MV-4-11 (cell line): Measurements from ENCODE around the gene APOA5.
"Not testable (repeated sequence)": the region's sequence is repeated elsewhere in the genome, so short reads cannot be mapped to it uniquely, and the experiment has no call there.

Source experiments
- DNase-seq: peaks from one replicate; lab custom pipeline; 2025; lab: John Stamatoyannopoulos, UW

Gene APOA5

DNA sequence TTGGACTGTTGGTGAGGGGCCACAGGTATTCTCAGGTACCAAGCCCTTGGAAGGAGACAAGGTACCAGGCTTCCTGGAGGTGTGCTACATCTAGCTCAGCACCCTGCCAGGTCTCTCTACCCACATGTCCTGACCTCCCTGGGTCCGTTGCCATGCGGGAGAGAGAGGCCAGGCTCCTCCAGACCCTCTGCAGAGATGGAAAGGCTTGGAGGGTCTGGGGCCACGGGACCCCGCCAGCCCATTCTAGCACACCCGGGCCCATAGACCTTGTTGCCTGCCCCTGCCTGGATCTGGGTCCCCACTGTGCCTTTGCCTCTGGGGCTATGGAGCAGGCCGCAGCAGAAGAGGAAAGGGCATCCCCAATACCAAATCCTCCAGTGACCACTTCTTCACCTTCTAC is 35.8 kb upstream of the APOA5 start:
- DNase-seq, result no peak

DNA sequence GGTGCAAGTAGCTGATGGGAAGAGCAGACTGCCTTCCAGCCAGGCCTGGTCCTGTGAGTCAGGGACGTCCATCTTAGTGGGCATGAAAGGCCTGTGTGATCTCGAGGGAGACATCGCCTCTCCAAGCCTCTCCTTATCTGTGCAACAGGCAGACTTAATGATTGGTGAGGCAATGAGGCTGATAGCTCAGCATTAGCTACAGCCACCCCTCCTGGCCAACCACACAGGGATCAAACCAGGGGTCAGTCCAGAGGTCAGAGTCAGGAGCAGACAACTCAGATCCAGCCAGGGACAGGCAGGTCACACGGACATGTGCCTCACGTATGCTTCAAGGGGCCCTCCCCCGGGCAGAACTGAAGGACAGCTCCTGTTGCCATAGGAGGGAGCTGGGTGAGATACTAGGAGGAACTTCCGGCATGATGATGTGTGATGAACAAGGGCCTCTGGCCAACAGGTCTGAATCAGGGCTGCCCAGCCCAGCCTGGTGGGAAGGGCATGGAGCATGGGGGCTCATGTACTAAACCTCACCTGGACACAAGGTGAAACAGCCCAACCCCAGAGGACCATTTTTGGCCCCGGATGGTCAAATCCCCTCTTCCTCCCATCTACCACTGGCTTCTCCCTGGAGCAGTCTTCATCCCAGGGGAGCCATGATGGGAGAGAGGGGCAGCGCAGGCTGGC is 35.2 kb upstream of the APOA5 start:
- DNase-seq, result no peak

DNA sequence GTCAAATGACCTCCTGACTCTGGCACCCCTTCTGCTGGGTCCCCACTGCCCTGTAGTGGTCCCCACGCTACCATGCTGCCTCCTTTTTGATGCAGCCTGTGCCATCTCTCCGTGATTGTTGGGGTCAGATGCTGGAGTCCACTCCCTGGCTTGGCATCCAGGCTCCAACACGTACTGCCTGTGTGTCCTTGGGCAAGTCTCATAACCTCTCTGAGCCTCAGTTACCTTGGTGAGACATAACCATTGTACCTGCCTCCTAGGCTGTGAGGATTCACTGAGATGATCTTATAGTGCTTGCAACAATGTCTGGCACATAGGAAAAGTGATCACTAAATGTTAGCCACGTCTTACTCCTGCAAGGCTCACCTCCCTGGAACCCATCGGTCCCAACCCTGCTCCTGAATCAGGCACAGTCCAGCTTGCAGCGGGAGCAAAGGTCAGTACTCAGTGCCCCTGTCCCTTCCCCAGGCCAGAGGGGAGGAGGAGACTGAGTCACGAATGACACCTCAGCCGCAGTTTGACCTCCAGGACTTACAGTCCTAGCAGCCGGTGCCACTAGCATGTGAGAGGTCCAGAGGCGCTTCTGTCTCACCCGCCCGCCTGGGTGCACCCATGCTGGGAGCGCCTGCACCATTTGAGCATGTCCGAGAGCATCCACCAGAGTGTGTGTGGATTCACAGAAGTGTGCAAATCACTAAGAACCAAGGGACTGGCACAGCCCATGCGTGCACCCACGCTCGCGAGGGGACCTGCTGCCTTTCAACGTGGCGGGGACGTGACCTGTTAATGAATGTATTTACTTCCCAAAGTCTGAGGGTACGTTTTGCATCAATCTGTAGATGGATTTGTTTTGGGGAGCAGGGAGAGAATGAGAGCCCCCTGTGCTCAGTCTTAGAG is 34.4 kb upstream of the APOA5 start:
- no peak for DNase-seq

DNA sequence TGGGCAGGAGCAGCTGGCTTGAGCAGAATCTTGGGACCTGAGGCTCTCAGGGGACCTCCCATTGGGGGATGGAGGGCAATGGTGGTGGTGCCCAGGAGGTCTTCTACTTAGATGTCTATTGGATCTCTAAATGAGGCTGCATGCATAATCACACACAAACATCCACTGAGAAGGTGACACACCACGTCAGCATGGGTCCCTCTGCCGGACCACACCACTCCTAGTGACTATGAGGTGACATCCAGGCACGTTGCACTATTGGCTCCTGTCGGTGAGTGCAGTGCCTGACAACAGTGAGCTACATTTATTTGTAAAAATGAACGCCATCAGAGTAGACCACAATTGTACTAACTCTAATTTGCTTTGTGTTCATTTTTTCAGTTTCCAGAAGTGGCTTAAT is 33.8 kb upstream of the APOA5 start:
- DNase-seq, result no peak

DNA sequence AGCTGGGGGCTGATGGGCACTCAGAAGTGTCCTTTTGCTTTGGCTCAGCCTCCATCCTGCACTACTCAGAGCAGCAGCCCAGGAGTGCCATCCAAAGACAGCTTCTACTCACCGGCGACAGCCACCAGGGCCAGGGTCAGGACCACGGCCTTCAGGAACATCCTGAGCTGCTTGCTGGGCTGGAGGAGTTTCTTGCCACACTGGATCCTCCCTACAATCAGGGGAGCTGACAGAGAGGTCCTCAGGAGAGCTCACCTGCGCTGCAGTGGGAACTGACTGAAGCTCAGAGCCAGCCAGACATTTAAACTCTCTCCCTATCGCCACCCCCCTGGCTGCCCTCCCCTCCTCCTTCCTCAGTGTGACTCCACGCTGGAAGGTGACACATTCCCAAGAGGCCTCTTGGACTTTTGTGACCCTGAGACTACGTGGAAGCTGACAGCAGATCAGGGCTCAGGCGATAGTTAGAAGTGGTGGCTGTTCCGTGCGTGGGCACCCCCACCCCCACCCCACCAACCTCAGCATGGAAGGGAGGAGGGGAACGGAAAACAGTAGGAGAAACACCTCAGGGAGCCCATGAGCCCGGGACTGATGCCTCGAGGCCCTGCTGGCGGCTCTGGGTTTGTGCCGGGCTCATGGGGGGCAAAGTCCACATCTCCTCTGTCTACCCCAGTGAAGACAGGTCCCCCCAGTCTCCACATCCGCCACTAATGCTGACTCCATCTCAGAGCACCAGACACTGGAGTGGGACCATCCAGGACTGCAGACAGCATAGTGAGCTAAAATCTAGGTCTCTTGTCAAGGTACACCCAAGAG is 31.6 kb upstream of the APOA5 start, which contains the start of gene APOA4:
Gene APOA4 (minus strand): TSS at position 274 of the 813 bp plus-strand sequence. CDS start 113 bp downstream, at position 161.
- DNase-seq, result no peak

DNA sequence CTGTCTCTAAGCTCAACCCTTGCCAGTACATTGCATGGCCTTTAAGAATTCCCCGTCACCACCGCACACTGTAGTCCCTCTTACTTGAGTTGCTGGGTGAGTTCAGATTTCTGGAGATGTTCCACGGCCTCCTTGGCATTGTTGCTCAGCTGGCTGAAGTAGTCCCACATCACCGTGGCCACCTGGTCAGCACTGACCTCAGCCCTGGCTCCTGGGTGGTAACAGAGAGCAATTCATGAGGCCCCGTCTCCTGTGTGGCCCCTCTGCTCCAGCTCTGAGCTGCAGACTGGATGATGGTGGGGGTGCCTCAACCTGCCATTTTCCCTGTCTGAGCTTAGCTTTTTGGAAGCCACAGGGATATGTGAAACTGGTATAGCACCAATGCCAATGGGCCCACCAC is 30.9 kb upstream of the APOA5 start:
- no peak for DNase-seq

DNA sequence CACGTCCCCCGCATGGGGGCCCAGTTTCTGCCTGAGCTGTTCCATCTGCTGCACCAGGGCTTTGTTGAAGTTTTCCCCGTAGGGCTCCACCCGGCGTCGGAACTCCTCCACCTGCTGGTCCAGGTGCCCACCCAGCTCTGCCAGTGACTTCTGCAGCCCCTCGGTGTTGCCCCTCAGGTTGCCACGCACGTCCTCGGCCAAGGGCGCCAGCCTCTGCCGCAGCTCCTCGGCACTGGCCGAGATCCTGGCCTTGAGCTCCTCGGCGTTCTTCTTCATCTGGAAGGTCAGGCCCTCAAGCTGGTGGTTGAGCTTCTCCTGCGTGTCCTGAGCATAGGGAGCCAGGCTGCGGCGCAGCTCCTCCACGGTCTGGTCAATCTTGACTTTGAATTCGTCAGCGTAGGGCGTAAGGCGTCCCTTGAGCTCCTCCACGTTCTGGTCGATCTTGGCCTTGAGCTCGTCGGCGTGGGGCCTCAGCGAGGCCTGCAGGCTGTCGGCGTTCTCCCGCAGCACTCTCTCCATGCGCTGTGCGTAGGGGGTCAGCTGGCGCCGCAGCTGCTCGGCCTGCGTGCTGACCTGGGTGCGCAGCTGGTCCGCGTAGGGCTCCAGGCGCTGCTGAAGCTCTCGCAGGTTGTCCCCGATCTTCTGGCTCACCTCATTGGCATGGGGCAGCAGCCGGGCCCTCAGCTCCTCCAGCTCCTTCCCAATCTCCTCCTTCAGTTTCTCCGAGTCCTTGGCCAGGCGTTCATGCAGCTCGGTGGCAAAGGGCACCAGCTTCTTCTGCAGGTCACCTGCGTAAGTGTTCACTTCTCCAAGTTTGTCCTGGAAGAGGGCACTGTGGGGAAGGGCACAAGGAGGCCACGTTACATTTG is 29.6 kb upstream of the APOA5 start:
- no peak for DNase-seq

DNA sequence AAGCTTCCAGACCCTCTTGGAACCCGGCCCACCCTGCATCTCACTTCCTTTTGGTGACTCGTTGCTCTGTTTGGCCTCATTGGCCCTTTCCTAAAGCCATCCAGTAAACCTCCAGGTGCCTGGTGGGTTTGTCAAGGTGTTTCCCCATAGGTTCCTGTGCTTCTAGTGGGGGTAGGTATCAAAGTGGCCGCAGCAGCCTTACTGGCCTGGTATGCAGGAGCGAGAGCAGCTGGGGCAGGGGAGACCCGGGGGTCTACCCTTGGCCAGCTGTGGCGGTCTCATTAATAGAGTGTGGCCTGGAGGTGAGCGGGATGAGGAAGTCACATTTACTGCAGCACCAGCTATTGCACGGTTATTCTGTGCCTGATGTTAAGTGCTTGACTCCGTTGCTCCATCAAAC is 27.4 kb upstream of the APOA5 start:
- DNase-seq, result no peak

DNA sequence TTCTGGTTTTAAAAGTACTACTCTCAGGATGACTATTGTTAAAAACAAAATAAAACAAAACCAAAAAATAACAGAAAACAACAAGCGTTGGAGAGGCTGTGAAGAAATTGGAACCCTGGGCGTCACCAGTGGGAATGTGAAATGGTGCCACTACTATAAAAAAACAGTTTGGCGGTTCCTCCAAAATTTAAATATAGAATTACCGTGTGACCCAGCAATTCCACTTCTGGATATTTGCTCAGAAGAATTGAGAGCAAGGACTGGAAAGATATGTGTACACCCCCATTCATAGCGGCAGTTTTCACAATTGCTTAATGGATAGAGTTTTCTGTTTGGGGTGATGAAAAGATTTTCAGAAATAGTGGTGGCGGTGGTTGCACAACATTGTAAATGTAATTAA is 22.8 kb upstream of the APOA5 start:
- peak; percentile 49 for DNase-seq

DNA sequence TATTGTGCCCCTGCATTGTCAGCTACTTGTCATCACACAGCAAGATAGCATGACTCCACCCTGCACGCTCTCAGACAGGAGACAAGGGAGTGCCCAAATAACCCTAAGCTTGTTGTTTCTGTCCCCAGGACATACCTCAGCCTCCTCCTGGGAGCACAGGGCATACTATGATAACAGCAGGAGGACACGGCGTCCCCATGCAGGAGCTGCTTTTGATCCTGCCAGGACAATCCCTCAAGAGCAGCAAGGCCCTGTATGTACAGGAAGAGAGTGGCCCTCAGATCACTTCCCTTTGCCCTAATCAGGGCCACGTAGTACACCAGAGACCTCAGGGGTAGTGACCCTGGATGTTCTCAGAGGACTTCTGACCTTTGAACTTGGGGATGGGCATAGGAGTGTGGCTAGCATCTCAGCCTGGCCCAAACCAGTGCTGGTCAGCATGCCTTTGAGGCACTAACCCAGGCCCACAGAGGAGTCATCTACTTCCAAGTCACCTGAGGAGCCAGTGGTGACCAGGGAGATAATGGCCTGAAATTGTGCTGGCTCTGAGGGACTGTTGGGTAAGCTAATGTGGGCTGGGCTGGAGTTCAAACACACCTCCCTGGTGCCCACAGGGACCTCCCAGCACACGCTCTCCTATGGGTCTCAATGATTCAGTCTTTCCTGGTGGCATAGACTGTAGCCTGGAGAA is 22.2 kb upstream of the APOA5 start:
- DNase-seq, result no peak

DNA sequence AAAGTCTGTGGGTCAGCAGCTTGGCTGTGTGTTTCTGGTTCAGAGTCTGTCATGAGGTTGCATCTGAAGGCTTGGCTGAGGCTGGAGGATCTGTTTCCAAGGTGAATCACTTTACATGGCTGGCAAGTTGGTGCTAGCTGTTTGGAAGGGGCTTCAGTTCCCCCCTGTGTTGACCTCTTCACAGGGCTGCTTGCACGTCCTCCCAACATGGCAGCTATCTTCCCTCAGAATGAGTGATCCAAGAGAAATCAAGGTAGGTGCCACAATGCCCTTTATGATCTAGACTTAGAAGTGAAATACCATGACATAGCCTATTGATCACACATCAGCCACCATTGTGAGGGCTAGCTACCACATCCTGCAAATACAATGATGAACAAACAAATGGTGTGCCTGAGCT is 21.5 kb upstream of the APOA5 start:
- no peak for DNase-seq

DNA sequence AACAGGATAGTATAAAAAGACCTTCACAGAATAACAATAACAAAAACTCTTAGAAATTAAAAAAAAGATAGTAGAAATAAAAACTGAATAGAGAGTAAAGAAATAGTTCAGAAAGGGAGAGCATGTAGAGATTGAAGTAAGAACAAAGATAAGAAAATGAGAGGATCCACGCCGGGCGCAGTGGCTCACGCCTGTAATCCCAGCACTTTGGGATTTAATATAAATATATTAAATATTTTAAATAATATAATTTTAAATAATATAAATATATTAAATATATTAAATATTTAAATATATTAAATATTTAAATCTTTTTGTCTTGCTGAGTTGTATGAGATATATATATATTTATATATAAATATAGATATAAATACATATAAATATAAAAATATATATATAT is 20.4 kb upstream of the APOA5 start:
- no peak for DNase-seq

DNA sequence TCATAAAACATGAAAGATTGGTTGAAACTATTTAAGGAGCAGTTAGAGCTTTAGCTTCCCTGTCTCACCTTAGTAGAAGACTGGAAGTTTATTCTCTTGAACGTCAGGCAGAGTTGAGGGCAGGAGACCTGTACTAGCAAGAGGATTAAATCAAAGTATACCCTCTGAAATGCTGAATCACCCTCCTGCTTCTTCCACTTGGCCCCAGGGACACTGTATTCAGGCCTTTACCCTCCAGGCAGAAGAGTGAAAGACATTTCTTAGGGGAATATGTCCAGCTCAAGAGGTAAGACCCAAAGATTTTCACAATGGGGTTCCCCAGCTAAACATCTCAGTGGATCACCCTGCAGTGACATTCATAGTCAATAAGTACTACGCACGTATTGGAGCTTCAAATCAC is 19.5 kb upstream of the APOA5 start:
- DNase-seq, result no peak

DNA sequence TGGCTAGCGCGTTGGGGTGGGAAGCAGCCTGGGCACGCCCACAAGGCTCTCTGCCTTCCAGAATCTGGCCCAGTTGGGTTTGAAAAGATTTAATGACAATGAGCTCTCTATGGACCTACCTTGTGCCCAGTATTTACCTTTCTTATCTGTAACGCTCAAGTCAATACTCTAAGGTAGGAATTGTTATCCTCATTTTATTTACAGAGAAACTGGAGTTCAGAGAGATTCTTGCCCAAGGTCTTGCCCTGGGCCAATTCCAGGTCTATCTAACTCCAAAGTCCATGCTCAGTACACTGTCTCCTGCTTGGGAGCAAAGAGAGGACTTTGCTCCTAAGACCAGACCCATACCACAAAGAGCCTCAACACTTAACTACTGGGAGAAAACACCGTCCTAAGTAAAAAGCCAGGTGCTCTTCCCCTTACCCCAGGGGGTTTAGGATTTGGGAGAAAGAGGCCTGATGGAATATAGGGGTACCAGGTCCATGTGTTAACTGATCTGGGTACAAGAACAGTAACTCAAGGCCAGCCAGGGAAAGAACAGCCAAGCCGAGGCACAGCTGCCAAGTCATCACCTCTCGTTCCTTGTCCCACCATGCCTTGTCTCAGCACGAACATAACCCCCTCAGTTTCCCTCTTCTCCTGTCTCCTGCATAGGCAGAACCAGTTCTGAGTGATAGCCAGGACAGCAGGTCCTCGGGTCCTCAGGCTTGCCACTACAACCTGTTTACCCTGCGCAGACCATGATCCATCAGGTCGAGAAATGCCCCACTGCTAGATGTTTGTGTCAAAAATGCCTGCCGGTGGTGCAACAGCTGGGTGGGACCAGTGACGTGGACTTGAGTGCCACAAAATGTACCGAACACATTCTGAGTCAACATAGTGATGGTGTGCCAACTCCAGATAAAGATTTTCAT is 16.8 kb upstream of the APOA5 start:
- no peak for DNase-seq

DNA sequence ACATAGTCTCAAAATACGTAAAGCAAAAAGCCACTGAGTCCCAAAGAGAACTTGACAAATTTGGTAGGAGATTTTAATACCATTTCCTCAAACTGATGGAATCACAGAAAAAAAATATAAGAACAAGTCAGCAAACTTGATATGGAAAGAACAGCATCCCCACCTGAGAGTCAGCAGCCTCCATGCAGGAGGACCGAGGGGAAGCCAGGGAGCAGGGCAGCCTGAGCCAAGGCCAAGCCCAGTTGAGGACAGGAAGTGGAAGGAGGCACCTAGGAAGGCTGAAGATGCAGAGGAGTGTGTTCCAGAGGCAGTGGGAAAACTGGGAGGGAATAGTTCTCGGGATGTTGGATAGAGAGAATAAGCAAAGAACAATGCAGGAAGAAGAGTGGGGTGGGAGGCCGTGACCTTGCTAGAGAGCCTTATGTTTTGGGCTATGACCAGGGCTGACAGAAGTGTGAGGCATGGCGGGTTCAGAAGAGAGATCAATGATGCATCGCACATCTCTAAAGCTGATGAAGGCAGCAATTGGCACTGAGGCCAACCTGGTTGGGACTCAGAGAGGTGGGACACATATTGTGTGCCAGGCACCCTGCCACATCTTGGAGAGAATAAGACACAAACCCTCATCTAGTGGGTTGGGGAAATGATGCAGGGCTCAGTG is 16.1 kb upstream of the APOA5 start:
- no peak for DNase-seq

DNA sequence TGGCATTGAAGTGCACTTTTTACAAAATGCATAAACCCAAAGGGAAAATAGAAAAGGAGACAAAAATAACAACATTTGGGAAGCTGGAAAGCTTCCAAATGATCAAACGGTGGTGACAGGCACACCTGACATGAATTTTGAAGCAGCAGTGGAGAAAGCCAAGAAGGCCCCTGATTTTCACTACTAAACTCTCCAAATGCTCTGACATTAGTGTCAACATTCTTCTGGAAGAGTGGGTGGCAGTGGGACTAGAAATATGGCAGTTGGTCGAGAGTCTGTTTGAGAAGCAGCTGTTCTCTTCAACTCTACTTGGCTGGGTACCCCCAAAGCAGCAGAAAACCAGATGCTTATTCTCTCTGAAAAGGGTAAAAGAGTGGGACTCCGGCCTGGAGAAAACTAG is 12.3 kb upstream of the APOA5 start:
- no peak for DNase-seq

DNA sequence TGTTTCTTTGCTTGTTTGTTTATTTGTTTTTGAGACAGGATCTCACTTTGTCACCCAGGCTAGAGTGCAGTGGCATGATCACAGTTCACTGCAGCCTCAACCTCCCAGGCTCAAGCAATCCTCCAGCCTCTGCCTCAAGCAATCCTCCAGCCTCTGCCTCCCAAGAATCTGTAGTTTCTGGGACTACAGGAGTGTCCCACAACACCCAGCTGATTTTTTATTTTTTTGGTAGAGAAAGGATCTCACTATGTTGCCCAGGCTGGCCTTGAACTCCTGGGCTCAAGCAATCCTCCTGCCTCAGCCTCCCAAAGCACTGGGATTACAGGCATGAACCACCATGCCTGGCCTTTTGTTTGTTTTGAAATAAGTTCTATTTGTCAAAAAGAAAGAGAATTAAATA is 10.0 kb upstream of the APOA5 start:
- not testable (repeated sequence) for DNase-seq

DNA sequence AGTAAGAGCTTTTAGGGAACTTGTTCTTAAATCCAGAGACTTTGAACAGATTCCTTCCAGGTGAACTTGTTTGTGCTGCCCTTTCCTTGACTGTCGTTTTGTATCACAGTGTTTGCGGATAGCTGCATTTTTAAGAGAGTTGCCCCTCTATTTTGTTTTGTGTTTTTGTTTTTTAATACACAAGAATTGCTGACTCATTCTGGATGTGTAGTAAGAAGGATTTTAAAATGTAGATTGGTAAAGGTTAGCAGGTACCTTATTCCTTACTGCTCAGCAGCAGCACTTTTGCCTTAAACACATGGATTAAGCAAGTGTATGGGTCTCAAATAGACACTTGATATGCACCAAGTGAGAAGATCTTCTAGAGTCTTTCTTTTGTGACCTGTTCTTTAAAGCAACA is 8.9 kb upstream of the APOA5 start:
- DNase-seq, result no peak

DNA sequence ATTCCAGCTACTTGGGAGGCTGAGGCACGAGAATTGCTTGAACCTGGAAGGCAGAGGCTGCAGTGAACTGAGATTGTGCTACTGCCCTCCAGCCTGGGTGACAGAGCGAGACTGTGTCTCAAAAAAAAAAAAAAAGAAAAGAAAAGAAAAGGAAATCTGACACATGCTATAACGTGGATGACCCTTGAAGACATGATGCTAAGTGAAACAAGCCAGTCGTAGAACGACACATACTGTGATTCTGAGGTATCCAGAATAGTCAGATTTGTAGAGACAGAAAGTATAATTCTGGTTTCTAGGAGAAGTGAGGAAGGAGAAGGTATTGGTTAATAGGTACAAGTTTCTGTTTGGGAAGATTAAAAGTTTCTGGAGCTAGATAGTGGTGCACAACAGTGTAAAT is 6.7 kb upstream of the APOA5 start:
- no peak for DNase-seq
